ENCODE measurements around the gene ST8SIA3.
A peak's percentile ranks its signal among the peaks of the same experiment; 100 is the strongest.

Gene ST8SIA3, protein sequence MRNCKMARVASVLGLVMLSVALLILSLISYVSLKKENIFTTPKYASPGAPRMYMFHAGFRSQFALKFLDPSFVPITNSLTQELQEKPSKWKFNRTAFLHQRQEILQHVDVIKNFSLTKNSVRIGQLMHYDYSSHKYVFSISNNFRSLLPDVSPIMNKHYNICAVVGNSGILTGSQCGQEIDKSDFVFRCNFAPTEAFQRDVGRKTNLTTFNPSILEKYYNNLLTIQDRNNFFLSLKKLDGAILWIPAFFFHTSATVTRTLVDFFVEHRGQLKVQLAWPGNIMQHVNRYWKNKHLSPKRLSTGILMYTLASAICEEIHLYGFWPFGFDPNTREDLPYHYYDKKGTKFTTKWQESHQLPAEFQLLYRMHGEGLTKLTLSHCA

DNA sequence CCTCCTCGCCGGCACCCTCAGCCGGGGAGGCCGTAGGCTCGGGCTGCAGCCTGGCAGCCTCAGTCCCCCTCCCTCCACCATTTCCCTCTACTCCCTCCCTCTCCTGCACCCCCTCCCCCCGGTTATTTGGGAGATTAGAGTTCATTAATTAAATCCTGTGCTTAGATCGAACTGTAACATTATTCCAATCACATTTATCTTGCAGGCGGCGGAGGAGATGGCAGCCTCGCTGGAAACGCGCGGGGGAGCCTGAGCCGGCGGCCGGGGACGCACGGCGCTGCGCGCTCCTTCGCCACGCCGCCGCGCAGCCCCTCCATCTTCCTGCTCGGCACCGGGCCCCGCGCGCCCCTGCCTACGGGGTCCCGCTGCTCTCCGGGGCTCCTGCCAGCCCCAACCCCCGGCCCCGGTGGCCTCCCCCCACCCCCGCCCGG is at the start of gene ST8SIA3:
TSS of gene ST8SIA3 (plus strand) at position 287 of the 431 bp plus-strand sequence. CDS start 290 bp downstream, outside the sequence.
- no peak for DNase-seq (ENCODE audit: low read depth in 3 of 3)

DNA sequence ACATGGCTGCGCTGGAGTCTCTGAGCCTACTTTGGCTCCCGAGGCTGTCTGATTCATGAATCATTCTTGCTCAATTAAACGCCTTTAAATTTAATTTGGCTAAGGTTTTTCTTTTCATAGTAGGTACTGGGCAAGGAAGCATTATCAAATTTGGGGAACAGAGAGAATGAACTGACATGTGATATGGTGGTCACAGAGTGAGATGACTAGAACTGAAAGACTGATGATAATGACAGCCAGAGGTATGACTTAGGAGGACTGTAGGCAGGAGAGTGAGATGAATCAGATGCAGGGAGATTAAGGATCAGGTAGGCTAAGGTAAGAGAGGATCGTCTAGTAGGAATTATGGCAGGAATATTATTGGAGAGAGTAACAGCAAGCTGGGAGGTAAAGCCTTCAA is 40.9 kb upstream of the ST8SIA3 start:
- DNase-seq (ENCODE audit: low read depth in 3 of 3) = no peak

DNA sequence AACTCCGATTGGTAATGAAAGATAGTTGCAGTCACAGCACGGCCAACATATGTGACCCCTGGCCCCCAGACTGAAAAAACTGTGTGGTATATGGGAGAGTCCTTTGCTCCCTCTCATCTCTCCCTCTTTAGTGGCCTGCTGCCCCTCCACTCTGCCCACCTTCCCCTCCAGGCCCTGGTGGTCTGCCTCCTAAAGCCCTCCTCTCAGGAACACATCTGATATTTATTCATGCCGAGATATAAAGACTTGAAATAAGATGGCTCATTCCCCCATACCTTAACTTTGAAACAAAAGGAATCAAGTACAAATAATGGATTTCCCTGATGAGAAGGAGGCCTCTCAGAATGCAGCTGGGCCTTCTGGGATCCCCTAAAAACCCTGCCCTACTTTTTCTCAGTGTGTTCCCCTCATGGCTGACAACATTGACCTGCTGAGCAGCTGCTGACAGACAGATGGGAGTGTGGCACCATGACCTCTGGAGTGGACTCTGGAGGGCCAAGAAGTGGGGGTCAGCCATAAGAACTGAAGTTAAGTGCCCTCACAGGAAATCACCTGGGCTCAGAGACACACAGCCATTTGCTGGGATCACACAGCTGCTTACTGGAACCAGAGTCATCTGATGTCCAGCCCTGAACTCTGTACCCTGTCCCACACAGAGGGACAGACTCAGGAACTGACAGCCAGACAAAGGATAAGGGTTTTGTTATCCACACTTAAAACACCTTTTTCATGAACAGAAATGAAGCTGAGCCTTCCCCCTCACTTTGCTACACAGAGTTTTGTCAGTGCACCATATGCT is 39.8 kb upstream of the ST8SIA3 start:
- no peak for DNase-seq (ENCODE audit: low read depth in 3 of 3)

DNA sequence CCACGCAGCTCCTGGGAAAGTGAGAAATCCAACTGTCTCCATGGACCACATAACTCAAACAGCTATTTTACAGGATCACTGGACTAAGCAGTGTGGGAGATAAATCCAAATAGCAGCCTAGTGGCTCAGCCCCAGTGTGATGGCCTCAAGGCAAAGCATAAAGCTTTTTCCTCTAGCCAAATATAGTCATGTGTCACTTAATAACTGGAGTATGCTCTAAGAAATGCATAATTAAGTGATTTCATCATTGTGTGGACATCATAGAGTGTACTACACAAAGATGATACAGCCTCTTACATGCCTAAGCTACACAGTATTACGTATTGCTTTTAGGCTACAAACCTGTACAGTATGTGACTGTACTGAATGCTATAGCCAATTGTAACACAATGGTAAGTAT is 31.8 kb upstream of the ST8SIA3 start:
- DNase-seq (ENCODE audit: low read depth in 3 of 3) = no peak

DNA sequence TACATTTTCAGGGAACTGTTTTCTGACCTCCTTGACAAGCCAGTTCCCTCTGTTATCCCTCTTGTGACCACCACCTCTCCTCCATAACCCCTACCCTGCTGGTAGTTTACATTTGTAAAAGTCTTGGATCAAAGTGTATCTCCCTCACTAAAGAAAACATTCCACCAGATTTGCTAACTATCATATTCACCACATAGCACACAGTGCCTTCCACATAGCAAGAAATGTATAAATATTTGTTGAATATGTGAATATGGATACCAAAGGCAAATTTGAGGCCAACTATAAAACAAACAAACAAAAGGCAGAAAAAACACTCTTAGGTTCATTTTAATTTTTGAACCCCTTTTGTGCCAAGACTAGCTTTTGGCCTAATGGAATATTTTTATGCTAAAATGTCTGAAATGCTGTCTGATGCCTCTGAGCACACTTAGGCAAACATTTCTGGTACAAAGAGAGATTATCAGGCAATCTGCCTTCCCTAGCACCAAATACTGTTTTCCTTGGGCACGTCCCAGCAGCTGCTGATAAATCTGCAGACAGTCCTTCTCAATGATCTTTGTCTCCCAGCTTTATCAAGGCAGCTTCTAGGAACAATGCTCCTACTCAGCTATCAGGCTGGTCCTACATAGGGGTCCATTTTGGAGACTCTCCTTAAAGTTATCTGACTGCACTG is 26.7 kb upstream of the ST8SIA3 start:
- DNase-seq (ENCODE audit: low read depth in 3 of 3) = no peak

DNA sequence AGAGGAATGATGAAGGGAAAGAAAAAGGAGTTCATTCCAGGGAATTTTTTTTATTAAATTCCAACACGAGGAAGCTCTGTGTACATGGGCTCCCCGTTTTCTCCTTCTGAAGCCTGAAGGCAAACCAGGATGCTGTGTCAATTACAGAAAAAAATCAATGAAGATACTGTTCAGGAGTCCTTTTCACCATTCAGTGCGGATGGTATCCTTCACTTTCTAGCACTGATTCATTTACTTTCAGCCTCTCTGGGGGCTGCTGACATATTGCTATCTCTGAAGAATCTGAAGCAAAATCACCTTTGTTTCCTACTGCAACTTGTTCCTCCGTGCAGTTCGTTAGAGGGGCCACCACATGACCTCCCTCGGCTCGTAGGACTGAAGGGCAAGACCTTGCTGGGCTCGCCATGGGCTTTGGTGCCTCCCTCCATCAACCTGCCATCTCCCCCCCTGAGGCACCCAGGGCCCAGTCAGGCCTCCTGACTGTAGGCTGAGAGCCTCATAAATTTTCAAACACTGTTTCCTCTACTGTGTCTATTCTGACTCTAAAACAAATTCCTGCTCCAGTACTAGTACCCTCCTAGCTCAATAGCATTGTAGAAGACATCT is 25.5 kb upstream of the ST8SIA3 start:
- no peak for DNase-seq (ENCODE audit: low read depth in 3 of 3)

DNA sequence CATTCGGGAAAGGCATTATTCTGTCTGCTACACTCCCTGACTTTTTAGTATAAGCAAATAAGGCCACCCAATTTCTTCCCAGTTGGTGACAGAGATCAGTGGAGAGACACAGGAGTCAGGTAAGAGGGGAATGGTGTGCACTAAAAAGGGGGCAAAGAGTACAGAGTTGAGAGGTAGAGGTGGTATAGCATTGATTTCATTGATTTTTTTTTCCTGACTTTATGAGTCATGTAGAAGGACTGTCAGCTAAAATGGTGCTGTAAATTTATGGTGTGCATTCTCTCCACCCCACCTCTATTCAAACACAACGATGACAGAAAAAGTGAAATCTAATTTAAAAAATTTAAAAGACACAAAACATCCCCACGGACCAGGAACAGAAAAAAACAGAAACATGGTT is 23.7 kb upstream of the ST8SIA3 start:
- no peak for DNase-seq (ENCODE audit: low read depth in 3 of 3)

DNA sequence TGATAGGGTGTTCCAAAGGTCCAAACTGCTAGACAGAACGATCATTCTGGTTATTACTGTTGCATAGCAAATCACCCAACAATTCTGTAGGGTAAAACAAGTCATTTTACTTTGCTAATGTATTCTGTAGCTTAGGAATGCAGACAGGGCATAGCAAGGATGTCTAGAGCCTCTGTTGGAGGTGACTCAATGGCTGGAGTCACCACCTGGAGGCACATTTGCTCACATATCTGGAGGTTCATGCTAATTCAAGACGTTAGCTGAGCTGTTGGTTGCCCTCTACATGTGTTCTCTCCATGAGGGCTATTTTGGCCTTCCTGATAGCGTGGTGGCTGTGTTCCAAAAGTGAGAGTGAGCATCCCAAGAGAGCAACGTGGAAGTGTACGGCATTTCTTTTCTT is 22.5 kb upstream of the ST8SIA3 start:
- DNase-seq (ENCODE audit: low read depth in 3 of 3) = no peak

DNA sequence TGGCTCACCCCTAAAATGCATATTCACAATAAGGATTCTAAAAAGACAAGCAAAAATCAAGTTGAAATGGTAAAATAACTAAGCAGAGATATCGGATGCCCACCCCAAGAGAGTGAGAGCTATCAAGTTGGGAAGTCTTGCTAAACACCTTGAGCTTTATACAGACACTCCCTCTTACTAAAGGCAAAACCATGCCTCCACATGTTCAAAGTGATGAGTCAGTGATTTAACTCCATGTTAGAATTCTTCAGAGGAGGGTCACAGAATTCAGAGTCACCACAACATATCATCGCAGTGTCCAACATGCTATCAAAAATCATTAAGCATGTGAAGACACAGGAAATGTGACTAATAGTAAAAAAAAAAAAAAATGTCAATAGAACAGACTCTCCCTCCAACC is 20.6 kb upstream of the ST8SIA3 start:
- DNase-seq (ENCODE audit: low read depth in 3 of 3) = no peak

DNA sequence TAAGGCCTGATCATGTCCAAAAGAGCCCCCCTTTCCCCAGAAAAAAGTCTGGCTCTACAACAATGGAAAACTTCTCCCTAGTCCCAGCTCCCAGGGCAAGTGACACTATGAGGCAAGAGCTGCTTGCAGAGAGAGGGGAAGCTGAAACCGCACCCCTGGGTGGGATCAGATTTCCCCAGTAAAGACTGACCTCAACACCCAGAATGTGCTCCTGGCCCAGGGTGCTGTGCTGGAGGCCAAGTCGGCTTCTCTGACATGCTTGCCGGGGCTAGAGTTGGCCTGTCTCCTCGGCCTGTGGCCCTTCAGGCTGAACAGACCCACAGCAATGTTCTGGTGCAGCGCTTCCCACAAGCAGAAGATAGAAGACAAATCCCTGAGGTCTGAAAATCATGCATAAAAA is 18.4 kb upstream of the ST8SIA3 start:
- no peak for DNase-seq (ENCODE audit: low read depth in 3 of 3)

DNA sequence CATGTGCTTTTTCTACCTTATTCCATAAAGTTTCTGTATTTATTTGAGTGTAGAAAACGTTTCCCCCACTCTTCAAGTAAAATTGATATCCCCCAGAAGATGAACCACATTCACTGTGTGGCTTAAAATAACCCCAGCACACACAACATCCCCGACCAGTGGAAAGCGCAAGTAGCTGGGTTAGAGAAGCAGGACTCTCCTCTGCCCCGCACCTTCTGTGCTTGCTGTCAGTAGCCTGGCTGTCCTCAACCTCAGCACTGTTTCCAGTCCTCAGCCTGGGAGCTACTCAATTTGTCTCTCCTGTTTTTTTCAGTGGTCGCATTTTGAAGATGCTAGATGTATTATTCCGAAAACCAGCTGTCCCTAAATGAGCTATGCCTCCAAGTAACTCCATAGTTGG is 18.0 kb upstream of the ST8SIA3 start:
- DNase-seq (ENCODE audit: low read depth in 3 of 3) = no peak

DNA sequence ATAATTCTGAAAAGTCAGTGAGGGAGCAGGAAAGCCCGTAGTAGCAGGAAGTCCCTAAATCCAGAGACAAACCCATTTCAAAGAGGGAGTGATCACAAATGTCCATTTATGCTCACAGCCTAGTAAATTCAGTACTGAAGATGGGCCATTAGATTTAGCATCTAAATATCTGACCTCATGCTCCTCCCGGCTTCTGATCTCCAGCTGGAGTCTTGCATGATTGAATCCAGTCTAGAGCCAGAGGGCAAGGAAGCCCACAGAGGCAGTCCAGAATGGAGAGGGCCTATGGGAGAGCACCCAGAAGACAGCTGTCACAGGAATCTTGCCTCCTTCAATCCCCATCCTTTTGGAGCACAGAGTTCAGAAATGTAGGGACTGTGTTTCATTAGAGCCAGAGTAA is 16.0 kb upstream of the ST8SIA3 start:
- no peak for DNase-seq (ENCODE audit: low read depth in 3 of 3)

DNA sequence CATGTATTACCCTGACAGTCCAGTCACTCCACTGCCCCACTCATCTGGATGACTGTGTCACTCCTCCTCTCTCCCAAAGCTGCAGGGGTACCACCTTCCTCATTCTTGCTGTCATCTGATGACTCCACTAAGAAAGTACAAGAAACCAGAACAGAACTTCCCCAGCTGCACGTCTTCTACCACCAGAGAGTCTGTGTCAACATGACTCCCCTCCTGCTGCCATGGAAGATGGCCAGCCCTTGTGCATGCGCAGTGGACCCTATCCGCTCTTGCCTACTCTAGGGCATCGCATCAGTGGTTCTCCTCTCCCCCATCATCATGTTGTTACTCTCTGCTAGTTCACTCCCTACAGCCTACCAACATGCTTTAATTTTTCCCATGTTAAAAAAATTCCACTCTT is 14.5 kb upstream of the ST8SIA3 start:
- DNase-seq (ENCODE audit: low read depth in 3 of 3) = no peak

DNA sequence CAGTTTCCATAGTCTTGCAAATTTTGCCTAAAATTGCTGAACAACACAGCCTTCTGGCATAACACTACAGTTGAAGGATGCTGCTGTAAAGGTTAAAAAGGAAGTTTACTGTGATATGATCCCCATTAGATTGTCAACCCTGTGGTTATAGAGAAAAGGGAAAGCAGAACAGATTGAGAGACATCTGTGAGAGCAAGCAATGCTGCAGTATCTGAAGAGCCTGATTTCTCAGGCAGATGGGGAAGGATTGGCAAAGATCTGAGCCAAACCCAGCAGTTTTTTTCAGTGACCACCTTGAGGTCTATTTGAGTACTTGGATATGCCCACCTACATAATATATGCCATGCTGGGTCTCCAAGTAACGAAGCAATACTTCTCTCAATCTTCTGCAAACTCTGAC is 8.5 kb upstream of the ST8SIA3 start:
- DNase-seq (ENCODE audit: low read depth in 3 of 3) = no peak

DNA sequence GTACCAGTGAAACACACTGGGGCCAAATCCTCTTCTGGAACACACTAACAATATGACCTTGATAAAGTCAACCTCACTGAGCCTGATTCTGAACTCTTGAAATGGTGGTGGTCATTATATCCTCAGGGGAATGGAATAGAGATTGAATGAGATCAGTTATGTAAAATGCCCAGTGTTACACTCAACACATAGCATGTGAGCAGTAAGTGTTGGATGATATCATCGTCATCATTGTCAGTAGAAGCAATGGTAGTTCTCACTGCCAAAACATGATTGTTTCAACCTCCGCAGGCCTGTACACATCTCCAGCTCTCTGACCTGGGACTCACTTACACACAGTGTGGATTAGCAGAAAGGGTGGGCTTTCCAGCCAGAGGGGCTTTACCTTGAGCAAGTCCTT is 5.5 kb upstream of the ST8SIA3 start:
- no peak for DNase-seq (ENCODE audit: low read depth in 3 of 3)

DNA sequence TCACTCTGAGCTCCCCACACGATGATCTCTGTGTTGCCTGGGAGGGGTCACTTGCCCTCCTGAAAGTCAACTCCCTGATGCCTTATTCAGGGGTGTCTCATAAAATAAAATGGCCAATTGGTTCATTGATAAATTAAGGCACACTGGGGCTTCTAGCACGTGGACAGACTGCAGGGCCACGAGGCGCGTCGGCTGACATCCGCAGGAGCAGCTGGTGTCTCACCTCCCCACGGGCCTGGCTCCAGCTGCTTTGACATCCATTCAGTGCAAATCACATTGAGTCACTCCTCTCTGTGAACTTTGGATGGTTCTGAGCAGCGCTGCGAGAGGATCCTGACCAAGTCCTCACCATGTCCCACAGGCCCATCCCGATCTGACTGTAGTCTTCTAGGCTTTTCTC is 4.6 kb upstream of the ST8SIA3 start:
- DNase-seq (ENCODE audit: low read depth in 3 of 3) = no peak

DNA sequence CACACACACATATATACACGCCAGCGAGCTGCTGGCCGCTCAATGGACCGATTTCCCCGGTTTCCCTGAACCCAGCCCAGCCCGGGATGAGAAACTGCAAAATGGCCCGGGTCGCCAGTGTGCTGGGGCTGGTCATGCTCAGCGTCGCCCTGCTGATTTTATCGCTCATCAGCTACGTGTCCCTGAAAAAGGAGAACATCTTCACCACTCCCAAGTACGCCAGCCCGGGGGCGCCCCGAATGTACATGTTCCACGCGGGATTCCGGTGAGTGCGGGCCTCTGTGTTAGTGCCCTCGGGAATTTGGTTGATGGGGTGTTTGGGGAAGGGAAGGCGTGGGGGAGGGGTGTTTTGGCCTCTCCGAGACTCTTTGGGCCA is 392 bp downstream of the ST8SIA3 start:
- no peak for DNase-seq (ENCODE audit: low read depth in 3 of 3)

DNA sequence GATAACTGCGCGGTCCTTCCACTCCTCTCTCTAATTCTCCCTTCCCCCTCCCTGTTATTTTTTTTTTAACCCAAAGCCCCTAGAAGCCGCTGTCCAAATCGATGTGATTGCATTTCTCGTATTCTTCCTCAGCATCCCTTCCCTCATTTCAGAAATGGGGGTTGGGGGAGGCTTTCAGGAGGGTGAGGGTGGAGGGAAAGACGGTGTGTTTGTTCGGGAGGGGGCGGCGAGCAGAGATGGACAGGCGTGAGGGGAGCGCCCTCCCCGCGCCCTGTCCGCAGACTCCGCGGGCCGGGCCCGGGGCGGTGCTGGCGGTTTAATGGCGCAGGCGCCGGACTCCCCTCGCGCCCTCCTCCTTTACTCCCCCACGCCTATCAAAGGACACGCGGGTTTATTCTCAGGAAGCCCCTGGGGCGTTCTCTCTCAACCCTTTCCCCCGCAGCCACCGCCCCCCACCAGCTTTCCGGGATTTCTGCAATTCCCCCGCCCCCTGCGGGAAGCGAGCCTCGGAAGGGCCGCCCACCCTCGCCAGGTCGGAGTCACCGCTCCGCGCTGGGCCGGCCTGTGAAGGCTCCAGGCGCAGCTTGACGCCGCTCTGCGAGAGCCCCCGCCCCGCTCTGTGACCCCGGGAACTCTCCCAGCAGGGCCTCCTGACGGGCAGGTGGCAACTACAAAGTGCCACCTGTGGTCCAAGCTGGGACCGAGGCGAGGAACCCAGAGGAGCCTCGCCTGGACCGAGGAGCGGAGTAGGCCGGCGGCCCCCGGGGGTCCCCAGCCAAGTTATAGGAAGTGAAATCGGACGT is 981 bp downstream of the ST8SIA3 start:
- DNase-seq (ENCODE audit: low read depth in 3 of 3) = no peak

DNA sequence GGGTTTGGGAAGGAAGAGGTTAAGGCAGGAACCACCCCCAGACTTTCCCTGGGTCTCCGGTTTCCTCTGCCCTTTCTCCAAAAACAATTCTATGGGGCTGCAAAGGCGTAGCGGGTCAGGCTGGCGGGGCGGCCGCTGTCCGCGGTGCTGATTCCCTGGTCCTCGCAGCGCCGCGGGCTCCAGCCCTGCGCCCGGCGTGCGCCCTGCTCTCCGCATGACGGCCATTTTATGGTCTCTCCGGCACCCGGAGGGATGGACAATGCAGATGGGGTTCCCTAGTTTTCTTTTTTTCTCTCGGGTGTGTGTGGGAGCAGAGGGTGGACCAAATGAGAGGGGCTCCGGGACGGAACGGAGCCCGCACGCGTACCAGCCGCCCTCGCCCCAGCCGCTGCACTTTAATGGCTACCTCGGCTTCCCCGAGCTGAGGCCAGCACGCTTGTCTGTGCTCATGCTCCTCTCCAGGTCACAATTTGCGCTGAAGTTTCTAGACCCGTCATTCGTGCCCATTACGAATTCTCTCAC is 1.6 kb downstream of the ST8SIA3 start:
- peak in 1 of 3 experiments; percentile 7 for DNase-seq (ENCODE audit: low read depth in 3 of 3)

DNA sequence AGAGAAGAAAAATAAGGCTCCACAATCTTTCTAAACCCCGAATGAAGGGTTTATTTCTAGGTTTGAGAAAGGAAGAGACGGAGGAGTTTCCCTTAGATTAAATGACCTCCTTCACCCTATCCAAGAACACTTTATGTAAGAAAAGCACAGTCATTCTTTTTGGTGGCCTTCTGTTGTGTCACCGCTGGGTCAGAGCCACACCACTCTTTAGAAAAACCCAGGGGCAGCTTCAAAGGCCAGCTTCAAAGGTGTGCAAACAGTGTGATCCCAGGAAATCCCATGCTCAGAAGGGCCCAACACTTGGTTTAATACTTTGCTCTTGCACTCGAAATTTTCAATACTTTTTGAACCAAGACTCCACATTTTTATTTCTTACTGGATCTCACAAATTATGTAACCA is 7.1 kb downstream of the ST8SIA3 start:
- no peak for DNase-seq (ENCODE audit: low read depth in 3 of 3)

DNA sequence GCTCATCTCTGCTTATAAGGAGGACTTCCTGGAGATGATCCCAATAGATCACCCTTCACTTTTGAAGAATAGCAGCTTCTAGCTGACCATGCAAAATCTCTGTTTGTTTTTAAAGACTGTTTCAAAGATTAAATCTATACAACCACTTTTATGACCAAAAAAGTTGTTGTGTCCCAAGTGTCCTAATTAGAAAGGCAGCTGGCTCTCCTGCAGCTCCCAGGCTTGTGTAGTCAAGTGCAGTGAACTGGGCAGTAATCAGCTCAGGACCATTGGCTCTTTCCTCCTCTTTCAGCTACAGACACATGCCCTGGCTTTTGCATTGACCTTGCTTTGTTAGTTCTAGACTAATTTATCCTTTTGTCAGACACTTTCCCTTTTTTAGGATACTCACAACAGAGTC is 10.4 kb downstream of the ST8SIA3 start:
- DNase-seq (ENCODE audit: low read depth in 3 of 3) = no peak
